ENCODE results near the gene TBCCD1. TPM values are rescaled to one million over a fixed set of nuclear protein-coding genes. Genes with fewer than 3 reads are reported as not detected.

The TBCCD1 gene
- total RNA-seq, 1 experiment from 2014 or later, result 7.4 TPM

- no peak overlapping the region for H3K4me2 ChIP-seq (ENCODE audit: insufficient read depth, insufficient read length, low read length)
- WGBS (ENCODE audit: extremely low coverage, insufficient read length, low lambda C conversion rate), result no CpG with 5 or more reads among the region's 6 CpGs
- no peak overlapping the region for H3K4me3 Mint-ChIP-seq
- H3K27ac ChIP-seq (ENCODE audit: insufficient read length, low read depth, low read length), result no peak overlapping the region
- no peak overlapping the region for H3K56ac ChIP-seq (ENCODE audit: insufficient read length, low read depth, low read length)
- H2AFZ ChIP-seq (ENCODE audit: low read length), result no peak overlapping the region
- H2BK120ac ChIP-seq (ENCODE audit: low read depth, low read length, poor library complexity, severe bottlenecking), result no peak overlapping the region
- no peaks in the 10 kb centered on the region for H3K23me2 ChIP-seq (ENCODE audit: insufficient read length, low read depth, low read length, poor library complexity, severe bottlenecking)
- no peak overlapping the region for H4K91ac ChIP-seq (ENCODE audit: insufficient read length, low read depth, low read length)
- H2AK5ac ChIP-seq (ENCODE audit: insufficient read length, low read length), result no peak overlapping the region
- H3K14ac ChIP-seq (ENCODE audit: insufficient read depth, low read length), result no peak overlapping the region
- H4K5ac ChIP-seq (ENCODE audit: insufficient read length, low read depth, low read length), result no peak overlapping the region
- no peak overlapping the region for H2BK20ac ChIP-seq (ENCODE audit: low read depth, low read length, poor library complexity, severe bottlenecking)
- no peak overlapping the region for H3K9ac ChIP-seq (ENCODE audit: extremely low read depth, insufficient read length, low read length)
- no peak overlapping the region for H2BK5ac ChIP-seq (ENCODE audit: insufficient read length, low read length)
- H4K8ac ChIP-seq (replicated peaks; ENCODE audit: insufficient read length, low read depth, low read length), result no peak overlapping the region
- H3T11ph ChIP-seq (ENCODE audit: low read length), result no peak overlapping the region
- no peaks in the 10 kb centered on the region for H3K9me3 Mint-ChIP-seq
- H3K4me1 Mint-ChIP-seq, result peaks cover 14% of the 10 kb centered on the region in 2 experiments
- no peak overlapping the region for H2BK12ac ChIP-seq (ENCODE audit: insufficient read length, low read depth, low read length)
- no peak overlapping the region for H3K27ac Mint-ChIP-seq
- no peaks in the 10 kb centered on the region for H4K20me1 ChIP-seq (ENCODE audit: control insufficient read depth, insufficient read depth, insufficient read length)
- H2BK15ac ChIP-seq (ENCODE audit: low read depth, low read length), result no peak overlapping the region
- no peaks in the 10 kb centered on the region for H3K79me2 ChIP-seq (ENCODE audit: insufficient read depth, low read length)
- H3K36me3 Mint-ChIP-seq (ENCODE audit: insufficient read depth in 1 of 3, low read depth in 3 of 3), result no peaks in the 10 kb centered on the region
- H3K4me1 ChIP-seq (ENCODE audit: insufficient read depth, low read length), result no peaks in the 10 kb centered on the region; the same call in 1 of the 2 replicates
- no peaks in the 10 kb centered on the region for H3K9me3 ChIP-seq (ENCODE audit: control insufficient read depth, low read depth, low read length)
- H3K79me1 ChIP-seq (ENCODE audit: insufficient read depth, low read depth, low read length, poor library complexity, severe bottlenecking), result no peaks in the 10 kb centered on the region
- no peak overlapping the region for H3K4ac ChIP-seq (ENCODE audit: low read depth, low read length)
- H3K18ac ChIP-seq (ENCODE audit: insufficient read length, low read depth, low read length), result no peak overlapping the region
- no peak for TF ChIP-seq CTCF (conservative IDR thresholded peaks at IDR 0.05)
- no peak for DNase-seq
- H3K27me3 Mint-ChIP-seq (ENCODE audit: low read depth), result peaks cover 32% of the 10 kb centered on the region
- no peaks in the 10 kb centered on the region for H3K27me3 ChIP-seq (ENCODE audit: insufficient read depth, low read length)
- H3K23ac ChIP-seq (ENCODE audit: insufficient read length, low read depth, low read length), result no peak overlapping the region
Measured at GRCh38 chr3:186614266-186614596, 47.1 kb upstream of the TBCCD1 start.

Data from H9 (cell line).